Measurements from ENCODE around the gene CPEB3. TPM values are rescaled to one million over a fixed set of nuclear protein-coding genes. Genes with fewer than 3 reads are reported as not detected.
A peak's percentile ranks its signal among the peaks of the same experiment; 100 is the strongest.

Gene CPEB3
- total RNA-seq, 2 experiments from 2014 or later: 1.2 to 1.3 TPM

DNA sequence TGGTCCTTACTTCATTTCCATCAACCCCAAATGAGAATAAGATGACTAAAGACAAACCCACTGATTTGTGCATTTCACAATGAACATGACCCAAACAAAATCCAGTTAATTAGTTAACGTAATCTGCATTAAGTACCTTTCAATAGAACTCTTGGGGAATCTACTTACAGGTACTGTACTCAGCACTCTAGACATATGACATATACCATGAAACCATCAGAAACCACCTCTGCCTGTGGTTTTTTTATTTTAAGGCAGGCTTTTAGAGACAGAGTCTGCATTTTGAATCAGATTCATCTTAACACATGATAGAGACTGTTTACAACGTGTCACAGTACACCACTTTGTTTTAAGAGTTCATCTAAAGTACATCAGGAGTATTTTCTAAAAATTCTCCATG is 198.9 kb downstream of the CPEB3 start:
- H3K27me3 ChIP-seq (ENCODE audit: control insufficient read depth in 1 of 2, insufficient read depth in 2 of 2, low read length in 2 of 2): no peaks in the 10 kb centered on the region
- ChIA-PET CTCF (no interaction called here), POLR2A (no interaction called here)
- TF ChIP-seq CTCF (IDR thresholded peaks at IDR 0.05): no peak
- no peak overlapping the region for H3K27ac ChIP-seq (ENCODE audit: low read depth in 1 of 2, low read length in 2 of 2)
- H3K4me1 ChIP-seq (ENCODE audit: insufficient read depth, low read length): no peaks in the 10 kb centered on the region
- H3K27me3 Mint-ChIP-seq: no peaks in the 10 kb centered on the region
- H3K27ac Mint-ChIP-seq: no peak overlapping the region
- DNase-seq (no peak), ATAC-seq (ENCODE audit: poor library complexity) (no peak)
- H3K4me1 Mint-ChIP-seq (ENCODE audit: low read depth): no peaks in the 10 kb centered on the region
- no peak overlapping the region for H3K4me3 Mint-ChIP-seq
- H3K4me3 ChIP-seq (ENCODE audit: low read length): no peak overlapping the region
- H3K36me3 ChIP-seq (ENCODE audit: insufficient read depth, low read length): no peaks in the 10 kb centered on the region
- intact Hi-C loops (cut with DNase I, micrococcal nuclease): no loop called here
- H3K36me3 Mint-ChIP-seq (ENCODE audit: low read depth): no peaks in the 10 kb centered on the region
- no peaks in the 10 kb centered on the region for H3K9me3 ChIP-seq (ENCODE audit: control insufficient read depth in 1 of 2, insufficient read depth in 1 of 2, low read length in 2 of 2)
- no peaks in the 10 kb centered on the region for H3K9me3 Mint-ChIP-seq

GRCh38 chr10:92087750-92088395 is 203.0 kb downstream of the CPEB3 start:
- TF ChIP-seq CTCF (IDR thresholded peaks at IDR 0.05): peak; percentile 61

DNA sequence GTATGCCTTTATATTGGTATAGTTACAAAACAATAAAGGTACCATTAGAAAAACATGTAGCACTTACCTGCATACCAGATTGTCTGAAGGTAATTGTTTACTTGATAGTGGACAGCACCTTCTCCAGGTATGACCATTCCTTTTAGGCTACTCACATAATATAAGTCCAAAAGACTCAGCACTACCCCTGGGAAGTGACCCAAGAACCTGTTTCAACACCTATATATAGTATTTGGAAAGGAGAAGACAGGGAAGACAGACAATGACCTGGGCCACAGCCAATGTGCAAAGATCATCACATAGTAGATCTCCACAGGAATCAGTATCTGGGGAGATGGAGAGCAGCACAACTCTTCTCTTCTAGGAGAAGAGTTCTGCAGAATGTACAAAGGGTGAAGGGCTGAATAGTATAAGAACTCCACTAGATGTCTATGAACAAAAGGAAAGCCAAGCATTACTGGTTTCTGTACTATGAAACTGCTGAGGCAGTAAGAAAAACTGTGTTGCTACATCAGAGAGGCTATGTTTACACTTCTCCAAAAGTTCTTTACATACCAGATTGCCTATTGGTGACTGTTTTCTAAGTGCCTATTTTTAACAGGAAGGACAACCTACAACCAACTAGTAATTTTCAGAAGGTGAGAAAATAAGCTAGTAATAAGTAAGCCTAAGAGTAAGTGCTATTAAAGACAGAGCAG is 208.1 kb downstream of the CPEB3 start:
- Mint-ChIP-seq H3K36me3 (ENCODE audit: low read depth) (peaks cover 20% of the 10 kb centered on the region), H3K27me3 (no peaks in the 10 kb centered on the region), H3K4me1 (ENCODE audit: low read depth) (no peaks in the 10 kb centered on the region), H3K9me3 (no peaks in the 10 kb centered on the region), H3K27ac (no peak overlapping the region), H3K4me3 (no peak overlapping the region)
- Histone ChIP-seq H3K4me3 (ENCODE audit: low read length) (no peak overlapping the region), H3K9me3 (ENCODE audit: control insufficient read depth in 1 of 2, insufficient read depth in 1 of 2, low read length in 2 of 2) (no peaks in the 10 kb centered on the region), H3K4me1 (ENCODE audit: insufficient read depth, low read length) (no peaks in the 10 kb centered on the region), H3K27ac (ENCODE audit: low read depth in 1 of 2, low read length in 2 of 2) (no peak overlapping the region), H3K27me3 (ENCODE audit: control insufficient read depth in 1 of 2, insufficient read depth in 2 of 2, low read length in 2 of 2) (no peaks in the 10 kb centered on the region), H3K36me3 (ENCODE audit: insufficient read depth, low read length) (peaks cover 9% of the 10 kb centered on the region)
- no peak for TF ChIP-seq CTCF (IDR thresholded peaks at IDR 0.05)
- ChIA-PET POLR2A (no interaction called here), CTCF (no interaction called here)
- intact Hi-C loops (cut with DNase I, micrococcal nuclease): no loop called here
- DNase-seq: no peak
- ATAC-seq (ENCODE audit: poor library complexity): no peak

More at GRCh38 chr10:92087750-92088395, 203.0 kb downstream of the CPEB3 start:
- Mint-ChIP-seq H3K27ac (no peak overlapping the region), H3K27me3 (no peaks in the 10 kb centered on the region), H3K4me3 (no peak overlapping the region), H3K4me1 (ENCODE audit: low read depth) (no peaks in the 10 kb centered on the region), H3K9me3 (no peaks in the 10 kb centered on the region), H3K36me3 (ENCODE audit: low read depth) (no peaks in the 10 kb centered on the region)
- Histone ChIP-seq H3K27me3 (ENCODE audit: control insufficient read depth in 1 of 2, insufficient read depth in 2 of 2, low read length in 2 of 2) (no peaks in the 10 kb centered on the region), H3K4me1 (ENCODE audit: insufficient read depth, low read length) (no peaks in the 10 kb centered on the region), H3K4me3 (ENCODE audit: low read length) (no peak overlapping the region), H3K27ac (ENCODE audit: low read depth in 1 of 2, low read length in 2 of 2) (no peak overlapping the region), H3K36me3 (ENCODE audit: insufficient read depth, low read length) (no peaks in the 10 kb centered on the region), H3K9me3 (ENCODE audit: control insufficient read depth in 1 of 2, insufficient read depth in 1 of 2, low read length in 2 of 2) (no peaks in the 10 kb centered on the region)
- CTCF ChIA-PET: interaction anchor here (0.6 to 1.2 kb wide), 4 partner anchors 11 to 492 kb away, joined by 3 to 9 read pairs (median 5); no protein-coding TSS in a partner anchor
- ATAC-seq (ENCODE audit: poor library complexity) (peak; percentile 91), DNase-seq (peak; percentile 7 to 69 (median 34))
- POLR2A ChIA-PET: interaction anchor here (0.5 kb wide), 1 partner anchor 286 kb away, joined by 3 read pairs; no protein-coding TSS in a partner anchor
- intact Hi-C loops (cut with DNase I, micrococcal nuclease): loop anchor here (1.0 to 5.0 kb wide), 3 partner anchors 204 to 347 kb away; partner anchors contain the start of genes CPEB3 (in 1 of the 2) and MARCHF5 (in 1 of the 2)
